HG02973 (cell line): Measurements from ENCODE around the gene NSD1.
"Not testable (repeated sequence)": the region's sequence is repeated elsewhere in the genome, so short reads cannot be mapped to it uniquely, and the experiment has no call there.

Source experiments
- ATAC-seq: cut with Tn5 transposase; IDR thresholded peaks from one replicate; pipeline ENCODE4 v1.9.1; 2021; ENCODE audit warnings: moderate library complexity; ENCODE audit not compliant: unreplicated experiment

The NSD1 gene

DNA sequence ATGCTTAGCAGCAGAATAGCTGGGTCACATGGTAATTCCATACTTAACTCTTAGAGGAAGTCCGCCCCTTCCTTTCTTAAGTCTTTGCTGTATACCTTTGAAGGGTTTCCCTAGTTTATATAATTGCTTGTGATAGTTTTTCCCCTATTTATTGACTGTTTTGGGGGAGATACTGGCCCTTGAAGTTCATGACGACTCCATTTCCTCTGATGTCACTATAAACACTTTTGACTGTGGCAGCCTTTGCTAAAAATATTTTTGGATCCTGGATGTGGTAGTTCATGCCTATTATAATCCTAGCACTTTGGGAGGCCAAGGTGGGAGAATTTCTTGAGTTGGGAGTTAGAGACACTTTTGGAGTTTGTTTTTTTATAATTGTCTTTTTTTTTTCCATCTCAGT is 38.4 kb downstream of the NSD1 start:
- no peak for ATAC-seq

DNA sequence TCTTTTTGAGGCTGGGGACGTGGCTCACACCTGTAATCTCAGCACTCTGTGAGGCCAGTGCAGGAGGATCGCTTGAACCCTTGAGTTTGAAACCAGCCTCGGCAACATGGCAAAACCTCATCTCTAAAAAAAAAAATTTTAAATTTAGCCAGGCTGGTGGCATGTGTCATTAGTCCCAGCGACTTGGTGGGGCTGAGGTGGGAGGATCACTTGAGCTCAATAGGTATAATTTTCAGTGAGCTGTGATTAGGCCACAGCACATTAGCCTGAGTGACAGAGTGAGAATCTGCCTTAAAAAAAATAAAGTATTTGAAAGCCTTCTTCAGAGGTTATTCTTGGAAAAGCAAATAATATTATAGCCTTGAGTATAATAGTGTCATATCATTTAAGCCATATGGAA is 41.8 kb downstream of the NSD1 start:
- ATAC-seq: no peak

DNA sequence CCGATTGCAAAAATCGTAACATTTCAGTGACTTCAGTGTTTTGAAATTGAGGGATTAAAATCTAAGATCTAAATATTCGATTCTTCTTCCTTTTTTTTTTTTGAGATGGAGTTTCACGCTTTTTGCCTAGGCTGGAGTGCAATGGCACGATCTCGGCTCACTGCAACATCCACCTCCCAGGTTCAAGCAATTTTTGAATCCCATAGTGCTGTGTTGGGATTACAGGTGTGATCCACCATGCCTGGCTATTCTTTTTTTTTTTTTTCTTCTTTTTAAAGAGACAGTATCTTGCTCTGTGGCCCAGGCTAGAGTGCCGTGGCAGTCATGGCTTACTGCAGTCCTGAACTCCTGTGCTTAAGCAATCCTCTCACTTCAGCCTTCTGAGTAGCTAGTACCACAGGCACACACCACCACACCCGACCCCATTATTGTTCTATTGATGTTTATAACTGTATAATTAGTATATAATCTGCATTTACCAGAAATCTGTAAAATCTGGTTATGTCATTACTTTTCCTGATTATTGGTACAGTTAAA is 42.7 kb downstream of the NSD1 start:
- no peak for ATAC-seq

DNA sequence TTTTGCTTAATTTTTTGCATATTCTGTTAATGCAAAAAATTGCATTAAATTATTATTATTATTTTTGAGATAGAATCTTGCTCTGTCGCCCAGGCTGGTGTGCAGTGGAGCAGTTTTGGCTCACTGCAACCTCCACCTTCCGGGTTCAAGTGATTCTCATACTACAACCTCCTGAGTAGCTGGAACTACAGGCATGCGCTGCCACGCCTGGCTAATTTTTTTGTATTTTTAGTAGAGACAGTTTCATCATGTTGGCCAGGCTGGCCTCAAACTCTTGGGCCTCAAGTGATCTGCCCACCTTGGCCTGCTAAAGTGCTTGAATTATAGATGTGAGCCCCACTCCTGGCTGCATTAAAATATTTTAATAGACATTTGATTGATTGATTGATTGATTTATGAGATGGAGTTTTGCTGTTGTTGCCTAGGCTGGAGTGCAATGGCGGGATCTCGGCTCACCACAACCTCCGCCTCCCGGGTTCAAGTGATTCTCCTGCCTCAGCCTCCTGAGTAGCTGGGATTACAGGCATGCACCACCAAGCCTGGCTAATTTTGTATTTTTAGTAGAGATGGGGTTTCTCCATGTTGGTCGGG is 44.4 kb downstream of the NSD1 start:
- not testable (repeated sequence) for ATAC-seq

DNA sequence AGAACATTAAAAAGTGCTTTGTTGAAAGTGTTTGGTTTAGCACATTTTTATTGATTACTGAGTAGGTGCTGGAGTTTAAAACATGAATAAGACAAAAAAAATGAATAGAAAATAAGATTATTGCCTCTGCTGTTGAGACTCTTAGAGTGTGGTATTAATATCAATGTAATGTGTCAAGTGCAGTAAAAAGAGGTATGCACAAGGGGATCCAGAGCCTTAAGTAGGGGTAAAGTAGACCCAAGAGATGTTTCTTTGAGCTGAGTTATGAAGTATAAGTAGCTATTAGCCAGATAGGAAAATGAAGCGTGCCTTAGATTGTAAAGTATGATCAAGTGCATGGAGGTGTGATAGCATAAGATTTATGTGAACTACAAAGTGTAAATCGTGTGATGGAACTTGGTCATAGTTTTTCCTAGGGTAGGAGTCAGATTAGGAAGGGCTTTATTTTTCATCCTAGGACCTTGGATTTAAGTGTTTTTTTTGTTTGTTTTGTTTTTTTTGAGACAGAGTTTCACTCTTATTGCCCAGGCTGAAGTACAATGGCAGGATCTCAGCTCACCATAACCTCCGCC is 45.2 kb downstream of the NSD1 start:
- ATAC-seq: no peak

DNA sequence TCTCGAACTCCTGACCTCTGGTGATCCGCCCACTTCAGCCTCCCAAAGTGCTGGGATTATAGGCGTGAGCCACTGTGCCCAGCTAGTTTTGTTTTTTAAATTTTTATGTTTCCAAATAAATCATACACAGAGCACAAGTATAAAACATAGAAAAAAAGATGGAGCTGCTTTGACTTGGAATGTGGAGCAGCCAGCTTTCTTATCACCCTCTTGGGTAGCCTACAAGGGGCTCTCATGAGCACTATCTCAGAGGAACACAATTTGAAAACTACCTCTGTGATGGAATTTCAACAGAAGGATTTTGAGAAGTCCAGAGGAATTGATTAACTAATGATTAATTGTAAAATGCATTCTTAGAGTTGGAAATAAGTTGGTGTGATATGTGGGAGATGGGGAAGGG is 45.9 kb downstream of the NSD1 start:
- no peak for ATAC-seq

DNA sequence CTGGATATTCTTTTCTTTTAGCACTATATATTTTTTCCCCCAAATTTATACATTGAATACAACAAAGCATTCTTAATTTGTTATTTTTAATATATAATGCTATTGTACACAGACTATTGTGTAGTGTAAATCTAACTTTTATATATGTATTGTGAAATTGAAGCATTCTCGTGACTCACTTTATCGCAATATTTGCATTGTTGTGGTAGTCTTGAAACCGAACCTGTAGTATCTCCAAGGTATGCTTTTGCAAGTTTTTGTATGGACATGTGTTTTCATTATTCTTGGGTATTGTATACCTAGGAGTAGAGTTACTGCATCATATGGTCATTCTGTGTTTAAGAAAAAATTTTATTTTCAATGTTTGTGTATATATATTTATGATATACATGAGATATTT is 49.6 kb downstream of the NSD1 start:
- ATAC-seq: no peak

DNA sequence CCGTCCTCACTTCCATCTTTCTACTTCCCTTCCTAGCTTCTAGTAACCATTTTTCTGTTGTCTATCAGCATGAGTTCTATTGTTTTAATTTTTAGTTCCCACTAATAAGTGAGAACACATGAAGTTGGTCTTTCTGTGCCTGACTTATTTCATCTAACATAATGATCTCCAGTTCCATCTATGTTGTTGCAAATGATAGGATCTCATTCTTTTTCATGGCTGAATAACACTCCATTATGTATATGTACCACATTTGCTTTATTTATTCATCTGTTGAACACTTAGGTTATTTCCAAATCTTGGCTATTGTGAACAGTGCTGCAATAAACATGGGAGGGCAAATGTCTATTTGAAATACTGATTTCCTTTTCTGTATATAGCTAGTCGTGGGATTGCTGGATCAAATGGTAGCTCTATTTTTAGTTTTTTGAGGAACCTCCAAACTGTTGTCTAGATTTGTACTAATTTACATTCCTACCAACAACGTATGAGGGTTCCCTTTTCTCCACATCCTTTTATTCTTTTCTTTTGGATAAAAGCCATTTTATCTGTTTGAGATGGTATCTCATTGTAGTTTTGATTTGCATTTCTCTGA is 50.3 kb downstream of the NSD1 start:
- no peak for ATAC-seq

DNA sequence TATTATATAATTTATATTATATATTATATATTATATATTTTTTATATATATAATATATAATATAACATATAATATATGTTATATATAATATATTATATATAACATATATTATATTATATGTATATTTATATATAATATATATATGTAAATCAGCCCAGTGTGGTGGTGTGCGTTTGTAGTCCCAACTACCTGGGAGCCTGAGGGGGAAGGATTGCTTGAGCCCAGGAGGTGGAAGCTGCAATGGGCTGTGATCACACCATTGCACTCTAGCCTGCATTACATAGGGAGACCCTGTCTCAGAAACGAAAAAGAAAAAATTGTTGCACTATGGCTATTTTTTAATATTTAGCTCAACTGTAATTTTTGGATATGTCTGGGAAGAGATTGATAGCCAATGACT is 52.4 kb downstream of the NSD1 start:
- no peak for ATAC-seq

DNA sequence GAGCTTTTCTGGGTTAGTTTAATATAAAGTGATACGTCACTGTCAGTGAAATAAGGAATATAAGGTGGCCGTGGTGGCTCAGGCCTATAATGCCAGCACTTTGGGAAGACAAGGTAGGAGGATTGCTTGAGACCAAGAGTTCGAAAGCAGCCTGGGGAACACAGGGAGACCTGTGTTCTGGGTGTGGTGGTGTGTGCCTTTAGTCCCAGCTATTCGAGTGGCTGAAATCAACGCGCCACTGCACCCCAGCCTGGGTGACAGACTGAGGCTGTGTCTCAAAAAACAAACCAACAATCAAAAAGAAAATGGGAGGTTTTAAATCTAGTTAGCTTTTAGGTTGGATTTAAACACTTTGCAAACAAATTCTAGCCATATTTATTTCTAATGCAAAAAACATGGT is 53.1 kb downstream of the NSD1 start:
- no peak for ATAC-seq

DNA sequence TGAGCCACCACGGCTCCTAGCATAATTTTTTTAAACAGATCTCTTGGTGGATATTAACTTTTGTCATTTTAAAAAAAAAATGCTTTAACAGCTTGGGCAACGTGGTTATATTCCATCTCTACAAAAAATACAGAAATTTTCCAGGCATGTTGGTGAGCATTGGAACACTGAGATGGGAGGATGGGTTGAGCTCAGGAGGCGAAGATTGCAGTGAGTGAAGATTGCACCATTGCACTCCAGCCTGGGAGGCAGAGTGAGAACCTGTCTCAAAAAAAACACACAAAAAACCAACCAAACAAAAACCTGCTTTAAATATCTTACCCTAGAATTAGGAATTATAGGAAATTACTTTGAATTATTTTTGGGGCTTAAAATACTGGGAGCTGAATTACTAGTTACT is 55.2 kb downstream of the NSD1 start:
- ATAC-seq: no peak

DNA sequence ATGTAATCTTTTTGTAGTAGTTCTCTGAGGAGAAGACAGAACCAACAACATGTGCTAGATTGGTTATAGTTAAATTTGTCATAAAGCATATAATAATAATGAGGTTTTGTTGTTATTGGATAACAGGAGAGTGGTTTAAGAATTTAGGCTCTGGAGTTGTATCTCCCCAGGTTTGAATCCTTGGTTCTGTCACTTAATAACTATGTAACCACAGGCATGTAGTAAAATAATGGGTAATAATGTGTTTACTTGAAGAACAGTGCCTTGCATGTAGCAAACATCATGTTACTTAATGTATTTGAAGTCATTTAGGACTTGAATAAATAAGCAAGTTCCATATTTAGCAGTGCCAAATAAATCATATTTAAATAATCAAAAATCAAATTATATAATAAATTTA is 55.8 kb downstream of the NSD1 start:
- ATAC-seq: no peak

DNA sequence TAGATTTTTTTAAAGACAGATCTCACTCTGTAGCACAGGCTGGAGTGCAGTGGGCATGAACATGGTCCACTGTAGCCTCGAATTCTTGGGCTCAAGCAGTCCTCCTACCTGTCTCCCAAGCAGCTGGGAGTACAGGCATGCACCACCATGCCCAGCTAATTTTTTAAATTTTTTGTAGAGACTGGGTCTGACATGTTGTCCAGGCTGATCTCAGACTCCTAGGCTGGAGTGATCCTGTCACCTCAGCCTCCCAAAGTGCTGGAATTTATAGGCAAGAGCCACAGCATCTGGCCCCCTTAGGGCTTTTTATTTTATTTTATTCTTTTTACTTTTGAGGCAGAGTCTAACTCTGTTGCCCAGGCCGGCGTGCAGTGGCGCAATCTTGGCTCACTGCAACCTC is 56.4 kb downstream of the NSD1 start:
- no peak for ATAC-seq

DNA sequence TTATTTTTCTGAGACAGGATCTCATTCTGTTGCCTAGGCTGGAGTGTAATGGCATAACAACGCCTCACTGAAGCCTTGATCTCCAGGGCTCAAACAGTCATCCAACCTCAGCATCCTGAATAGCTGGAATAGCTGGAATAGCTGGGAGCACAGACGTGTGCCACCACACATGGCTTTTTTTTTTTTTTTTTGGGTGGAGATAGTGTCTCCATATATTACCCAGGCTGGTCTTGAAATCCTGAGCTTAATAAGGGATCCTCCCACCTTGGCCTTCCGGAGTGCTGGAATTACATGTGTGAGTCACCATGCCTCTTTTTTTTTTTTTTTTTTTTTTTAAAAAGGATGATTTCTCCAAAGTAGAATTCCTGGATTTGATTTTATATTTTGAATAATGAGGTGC is 60.7 kb downstream of the NSD1 start:
- no peak for ATAC-seq

DNA sequence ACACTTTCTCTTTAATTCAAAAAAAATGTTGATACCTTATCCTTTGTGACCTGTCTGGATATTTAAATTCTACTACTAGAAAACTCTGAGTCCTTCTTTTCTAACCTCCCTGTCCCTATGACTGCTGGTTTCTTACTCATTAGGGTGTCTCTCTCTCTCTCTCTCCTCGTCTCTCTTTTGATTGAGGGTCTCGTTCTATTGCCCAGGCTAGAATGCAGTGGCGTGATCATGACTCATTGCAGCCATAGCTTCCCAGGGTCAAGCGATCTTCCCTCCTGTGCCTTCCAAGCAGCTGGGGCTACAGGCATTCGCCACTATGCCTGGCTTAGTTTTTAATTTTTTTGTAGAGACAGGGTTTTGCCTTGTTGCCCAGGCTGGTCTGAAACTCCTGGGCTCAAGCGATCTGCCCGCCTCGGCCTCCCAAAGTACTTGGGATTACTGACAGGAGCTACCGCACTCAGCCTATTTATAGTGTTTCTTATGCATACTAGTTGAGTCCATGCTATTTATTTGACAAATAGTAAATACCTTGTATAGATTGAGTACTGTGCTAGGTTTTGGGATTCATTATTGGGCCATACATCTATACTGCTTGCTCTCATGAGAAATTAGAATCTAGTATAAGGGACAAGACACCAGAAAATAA is 61.9 kb downstream of the NSD1 start:
- ATAC-seq: no peak

DNA sequence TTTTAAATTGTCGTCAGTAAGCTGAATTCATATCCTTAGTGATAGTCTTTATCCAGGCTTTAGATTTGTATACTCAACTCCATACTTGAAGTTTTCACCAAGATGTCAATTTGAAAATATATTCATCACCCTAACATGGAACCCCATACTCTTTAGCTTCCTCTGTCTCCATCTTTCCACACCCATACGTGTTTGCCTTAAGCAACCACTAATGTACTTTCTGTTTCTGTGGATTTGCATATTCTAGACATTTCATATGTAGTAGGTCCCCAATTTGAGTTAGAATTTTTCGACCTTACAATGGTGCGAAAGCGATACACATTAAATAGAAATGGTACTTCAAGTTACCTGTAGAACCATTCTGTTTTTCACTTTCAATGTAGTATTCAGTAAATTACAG is 65.2 kb downstream of the NSD1 start:
- no peak for ATAC-seq

DNA sequence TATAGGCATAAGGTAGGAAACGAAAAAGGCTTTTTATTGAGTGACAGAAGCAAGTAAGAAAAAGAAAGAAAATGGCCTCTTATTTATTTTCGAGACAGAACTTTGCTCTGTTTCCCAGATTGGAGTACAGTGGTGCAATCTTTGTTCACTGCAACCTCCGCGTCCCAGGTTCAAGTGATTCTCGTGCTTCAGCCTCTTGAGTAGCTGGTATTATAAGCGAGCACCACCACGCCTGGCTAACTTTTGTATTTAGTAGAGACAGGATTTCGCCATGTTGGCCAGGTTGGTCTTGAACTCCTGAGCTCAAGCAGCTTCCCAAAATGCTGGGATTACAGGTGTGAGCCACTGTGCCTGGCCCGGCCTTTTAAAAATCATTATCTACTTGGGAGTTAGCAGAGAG is 70.7 kb downstream of the NSD1 start:
- no peak for ATAC-seq

DNA sequence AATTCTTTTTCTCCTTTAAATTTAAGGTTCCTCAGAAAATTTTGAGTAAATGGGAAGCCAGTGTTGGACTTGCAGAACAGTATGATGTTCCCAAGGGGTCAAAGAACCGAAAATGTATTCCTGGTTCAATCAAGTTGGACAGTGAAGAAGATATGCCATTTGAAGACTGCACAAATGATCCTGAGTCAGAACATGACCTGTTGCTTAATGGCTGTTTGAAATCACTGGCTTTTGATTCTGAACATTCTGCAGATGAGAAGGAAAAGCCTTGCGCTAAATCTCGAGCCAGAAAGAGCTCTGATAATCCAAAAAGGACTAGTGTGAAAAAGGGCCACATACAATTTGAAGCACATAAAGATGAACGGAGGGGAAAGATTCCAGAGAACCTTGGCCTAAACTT is 76.0 kb downstream of the NSD1 start:
- no peak for ATAC-seq

DNA sequence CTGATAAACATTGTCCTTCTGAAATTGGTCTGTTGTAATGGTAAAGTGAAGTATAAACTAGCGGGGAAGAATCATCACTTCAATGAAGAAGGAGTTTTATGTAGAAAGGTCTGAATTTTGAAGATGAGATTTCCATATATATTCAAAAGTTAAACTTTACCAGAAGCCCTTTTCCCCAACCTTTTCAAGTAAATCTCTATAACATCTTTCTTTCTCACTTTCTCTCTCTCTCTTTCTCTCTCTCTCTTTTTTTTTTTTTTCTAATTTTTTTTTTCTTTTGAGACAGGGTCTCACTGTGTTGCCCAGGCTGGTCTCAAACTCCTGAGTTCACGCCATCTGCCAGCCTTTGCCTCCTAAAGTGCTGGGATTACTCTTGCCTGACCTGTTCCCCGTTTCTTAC is 78.7 kb downstream of the NSD1 start:
- ATAC-seq: no peak

DNA sequence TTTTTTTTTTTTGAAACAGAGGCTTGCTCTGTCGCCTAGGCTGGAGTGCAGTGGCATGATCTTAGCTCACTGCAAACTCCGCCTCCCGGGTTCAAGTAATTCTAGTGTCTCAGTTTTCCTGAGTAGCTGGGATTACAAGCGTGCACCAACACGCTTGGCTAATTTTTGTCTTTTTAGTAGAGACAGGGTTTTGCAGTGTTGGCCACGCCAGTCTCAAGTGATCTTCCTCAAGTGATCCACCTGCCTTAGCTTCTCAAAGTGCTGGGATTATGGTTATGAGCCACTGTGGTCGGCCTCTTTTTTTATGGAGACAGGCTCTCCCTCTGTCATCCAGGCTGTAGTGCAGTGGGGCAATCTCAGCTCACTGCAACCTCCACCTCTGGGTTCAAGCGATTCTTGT is 87.0 kb downstream of the NSD1 start:
- ATAC-seq: no peak

DNA sequence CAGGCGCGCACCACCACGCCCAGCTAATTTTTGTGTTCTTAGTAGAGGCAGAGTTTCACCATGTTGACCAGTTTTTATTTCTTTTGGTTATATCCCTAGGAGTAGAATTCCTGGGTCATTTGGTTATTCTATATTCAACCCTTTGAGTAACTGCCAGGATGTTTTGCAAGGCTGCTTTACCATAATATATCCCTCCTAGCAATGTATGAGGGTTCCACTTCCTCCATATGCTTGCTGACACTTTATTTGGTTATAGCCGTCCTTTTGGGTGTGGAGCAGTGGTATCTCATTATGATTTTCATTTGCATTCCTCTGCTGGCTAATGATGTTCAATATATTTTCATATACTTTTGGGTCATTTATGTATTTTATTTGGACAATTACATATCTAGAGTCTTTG is 88.7 kb downstream of the NSD1 start:
- ATAC-seq: no peak

DNA sequence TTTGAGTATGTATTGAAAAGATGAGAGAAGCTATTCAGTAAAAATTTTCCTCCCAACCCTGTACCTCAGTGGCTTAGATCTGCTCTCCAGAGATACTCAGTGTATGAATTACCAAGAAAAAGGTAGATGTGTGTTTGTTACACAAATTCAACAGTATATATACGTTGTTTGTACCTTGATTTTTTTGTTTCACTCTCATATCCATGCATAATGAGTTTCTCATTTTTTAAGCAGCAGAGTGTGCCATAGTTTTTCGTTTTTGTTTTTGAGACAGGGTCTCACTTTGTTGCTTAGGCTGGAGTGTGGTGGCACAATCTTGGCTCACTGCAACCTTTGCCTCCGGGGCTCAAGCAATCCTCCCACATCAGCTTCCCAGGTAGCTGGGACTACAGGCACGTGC is 92.2 kb downstream of the NSD1 start:
- ATAC-seq: no peak
